HG03064 (cell line): ENCODE results near the gene PHGDH.

Source experiments
- ATAC-seq: cut with Tn5 transposase; IDR thresholded peaks from one replicate; pipeline ENCODE4 v1.9.1; 2021; ENCODE audit warnings: low read depth; ENCODE audit not compliant: unreplicated experiment

Gene PHGDH

GRCh38 chr1:119729044-119729443 is 17.3 kb downstream of the PHGDH start:
- ATAC-seq = no peak

GRCh38 chr1:119731060-119731459 is 19.3 kb downstream of the PHGDH start:
- no peak for ATAC-seq

- ATAC-seq = no peak
Observed at GRCh38 chr1:119731741-119732430, 20.2 kb downstream of the PHGDH start.

GRCh38 chr1:119732465-119733168 is 20.9 kb downstream of the PHGDH start:
- no peak for ATAC-seq

- no peak for ATAC-seq
Observed at GRCh38 chr1:119733754-119734153, 22.0 kb downstream of the PHGDH start.

GRCh38 chr1:119735217-119735616 is 23.5 kb downstream of the PHGDH start:
- ATAC-seq = no peak

- ATAC-seq = no peak
Observed at GRCh38 chr1:119736649-119737039, 24.9 kb downstream of the PHGDH start.

- no peak for ATAC-seq
Observed at GRCh38 chr1:119737040-119737682, 25.4 kb downstream of the PHGDH start.

GRCh38 chr1:119738100-119738720 is 26.5 kb downstream of the PHGDH start:
- no peak for ATAC-seq

- ATAC-seq = no peak
Observed at GRCh38 chr1:119739150-119739549, 27.4 kb downstream of the PHGDH start.

GRCh38 chr1:119740261-119740660 is 28.5 kb downstream of the PHGDH start:
- ATAC-seq = no peak

GRCh38 chr1:119740896-119741780 is 29.4 kb downstream of the PHGDH start:
- ATAC-seq = no peak

- ATAC-seq = no peak
Observed at GRCh38 chr1:119742202-119742601, 30.5 kb downstream of the PHGDH start.

GRCh38 chr1:119742677-119743076 is 30.9 kb downstream of the PHGDH start:
- ATAC-seq = no peak

- no peak for ATAC-seq
Observed at GRCh38 chr1:119743308-119743707, 31.6 kb downstream of the PHGDH start.

- ATAC-seq = peak; percentile 65
Observed at GRCh38 chr1:119743776-119744597, 32.3 kb downstream of the PHGDH start.

GRCh38 chr1:119744598-119744942 is 32.8 kb downstream of the PHGDH start:
- ATAC-seq = no peak

GRCh38 chr1:119745034-119745433 is 33.3 kb downstream of the PHGDH start:
- no peak for ATAC-seq

- no peak for ATAC-seq
Observed at GRCh38 chr1:119747451-119747850, 35.7 kb downstream of the PHGDH start.

- no peak for ATAC-seq
Observed at GRCh38 chr1:119748040-119748439, 36.3 kb downstream of the PHGDH start.
